Measurements from ENCODE around the gene FAM89A.
"Not testable (repeated sequence)": the region's sequence is repeated elsewhere in the genome, so short reads cannot be mapped to it uniquely, and the experiment has no call there.

The FAM89A gene

DNA sequence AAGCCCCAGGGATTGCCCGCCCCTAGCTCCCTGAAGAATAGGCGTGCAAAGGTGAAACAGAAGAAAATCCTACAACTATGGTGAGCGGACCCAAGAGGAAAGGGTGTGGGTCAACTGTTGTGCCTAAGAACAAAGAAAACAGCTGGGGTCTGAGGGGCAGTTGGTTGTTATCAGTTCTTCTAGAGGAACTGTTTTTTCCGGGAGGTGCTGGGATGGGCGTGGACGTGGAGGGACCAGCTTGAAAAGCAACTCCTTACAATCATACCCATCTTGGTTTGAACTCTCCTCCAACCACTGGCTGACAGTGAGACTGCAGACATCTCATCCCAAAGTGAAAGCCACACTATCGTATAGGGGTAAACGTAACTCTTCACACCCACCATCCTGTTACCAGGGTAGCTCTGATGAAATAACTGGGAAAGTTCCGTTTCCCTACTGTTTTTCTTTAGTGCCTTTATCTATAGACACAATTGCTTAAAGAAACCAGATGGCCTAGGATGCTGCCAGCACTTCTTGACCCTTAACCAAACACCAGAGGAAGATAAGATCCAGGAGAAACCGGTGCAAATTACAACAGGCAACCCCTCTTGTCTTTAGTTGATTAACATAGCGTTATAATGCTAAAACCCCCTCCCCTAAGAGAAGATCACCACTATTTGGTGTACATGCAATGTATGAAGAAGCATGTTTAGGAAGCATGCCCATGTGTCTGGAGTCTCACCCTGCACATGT, 25.6 kb upstream of the FAM89A start:
- no peaks in the 10 kb centered on the region for H3K4me1 Mint-ChIP-seq (ENCODE audit: low read depth)
- peaks cover 20% of the 10 kb centered on the region for H3K27me3 Mint-ChIP-seq (ENCODE audit: low read depth)
- H3K4me3 Mint-ChIP-seq = no peak overlapping the region
- H3K9me3 Mint-ChIP-seq = no peaks in the 10 kb centered on the region
- H3K27ac Mint-ChIP-seq = no peak overlapping the region
- H3K36me3 Mint-ChIP-seq (ENCODE audit: low read depth) = no peaks in the 10 kb centered on the region

DNA sequence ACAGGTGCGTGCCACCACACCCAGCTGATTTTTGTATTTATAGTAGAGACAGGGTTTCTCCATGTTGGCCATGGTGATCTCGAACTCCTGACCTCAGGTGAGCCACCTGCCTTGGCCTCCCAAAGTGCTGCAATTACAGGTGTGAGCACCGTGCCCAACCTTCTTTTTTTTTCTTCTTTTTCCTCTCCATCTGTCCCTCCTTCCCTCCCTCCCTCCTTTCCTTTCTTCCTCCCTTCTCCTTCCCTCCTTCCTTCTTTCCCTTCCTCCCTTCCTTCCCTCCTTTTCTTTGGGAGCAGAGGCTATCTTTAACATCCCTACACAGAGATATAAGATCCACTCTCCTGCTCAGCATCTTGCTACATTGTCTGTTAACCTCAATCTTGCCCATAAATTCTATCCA, 24.4 kb upstream of the FAM89A start:
- H3K4me1 Mint-ChIP-seq (ENCODE audit: low read depth) = no peaks in the 10 kb centered on the region
- H3K4me3 Mint-ChIP-seq = no peak overlapping the region
- peaks cover 20% of the 10 kb centered on the region for H3K27me3 Mint-ChIP-seq (ENCODE audit: low read depth)
- no peak overlapping the region for H3K27ac Mint-ChIP-seq
- no peaks in the 10 kb centered on the region for H3K9me3 Mint-ChIP-seq
- H3K36me3 Mint-ChIP-seq (ENCODE audit: low read depth) = no peaks in the 10 kb centered on the region

- H3K27me3 Mint-ChIP-seq (ENCODE audit: low read depth) = peaks cover 22% of the 10 kb centered on the region
- H3K36me3 Mint-ChIP-seq (ENCODE audit: low read depth) = no peaks in the 10 kb centered on the region
- H3K4me1 Mint-ChIP-seq (ENCODE audit: low read depth) = no peaks in the 10 kb centered on the region
- no peak overlapping the region for H3K27ac Mint-ChIP-seq
- H3K4me3 Mint-ChIP-seq = no peak overlapping the region
- no peaks in the 10 kb centered on the region for H3K9me3 Mint-ChIP-seq
These were observed 23.3 kb upstream of the FAM89A start for GRCh38 chr1:231063331-231063730.

DNA sequence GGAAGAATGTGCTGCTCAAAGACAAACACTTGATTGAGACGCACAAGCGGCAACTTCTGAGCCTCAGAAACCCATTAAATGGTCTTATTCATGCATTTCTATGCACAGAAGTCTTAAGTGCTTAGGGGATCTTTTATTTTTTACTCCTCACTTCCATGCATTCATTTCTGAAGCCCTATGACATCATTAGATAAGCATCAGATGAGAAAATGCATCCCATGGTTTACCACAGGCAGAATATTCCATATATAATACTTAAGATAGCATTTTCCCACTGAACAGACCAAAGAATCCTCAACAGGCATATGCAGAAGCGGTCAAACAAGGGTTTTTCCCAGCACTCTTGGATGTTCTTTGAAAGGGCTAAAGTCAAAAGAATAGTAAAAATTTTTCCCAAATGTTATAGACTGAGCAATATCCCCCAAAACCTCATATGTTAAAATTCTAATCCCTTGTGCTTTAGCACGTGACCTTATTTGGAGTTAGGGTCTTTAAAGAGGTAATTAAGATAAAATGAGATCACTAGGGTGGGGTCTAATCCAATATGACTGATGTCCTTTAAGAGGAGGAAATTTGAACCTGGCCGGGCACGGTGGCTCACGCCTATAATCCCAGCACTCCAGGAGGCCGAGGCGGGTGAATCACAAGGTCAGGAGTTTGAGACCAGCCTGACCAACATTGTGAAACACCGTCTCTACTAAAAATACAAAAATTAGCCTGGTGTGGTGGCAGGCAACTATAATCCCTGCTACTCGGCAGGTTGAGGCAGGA, 22.6 kb upstream of the FAM89A start:
- Mint-ChIP-seq H3K27ac (no peak overlapping the region), H3K27me3 (ENCODE audit: low read depth) (peaks cover 25% of the 10 kb centered on the region), H3K9me3 (no peaks in the 10 kb centered on the region), H3K4me3 (no peak overlapping the region), H3K36me3 (ENCODE audit: low read depth) (no peaks in the 10 kb centered on the region), H3K4me1 (ENCODE audit: low read depth) (no peaks in the 10 kb centered on the region)

GRCh38 chr1:231059566-231060193, 19.6 kb upstream of the FAM89A start:
- no peaks in the 10 kb centered on the region for H3K9me3 Mint-ChIP-seq
- no peaks in the 10 kb centered on the region for H3K36me3 Mint-ChIP-seq (ENCODE audit: low read depth)
- no peaks in the 10 kb centered on the region for H3K4me1 Mint-ChIP-seq (ENCODE audit: low read depth)
- peaks cover 13% of the 10 kb centered on the region for H3K27me3 Mint-ChIP-seq (ENCODE audit: low read depth)
- H3K4me3 Mint-ChIP-seq = no peak overlapping the region
- no peak overlapping the region for H3K27ac Mint-ChIP-seq

- Mint-ChIP-seq H3K4me3 (no peak overlapping the region), H3K4me1 (ENCODE audit: low read depth) (peaks cover 4% of the 10 kb centered on the region), H3K27me3 (ENCODE audit: low read depth) (peaks cover 7% of the 10 kb centered on the region), H3K27ac (no peak overlapping the region), H3K9me3 (no peaks in the 10 kb centered on the region), H3K36me3 (ENCODE audit: low read depth) (no peaks in the 10 kb centered on the region)
These were observed 18.5 kb upstream of the FAM89A start for GRCh38 chr1:231058416-231059109.

GRCh38 chr1:231057410-231057809, 17.4 kb upstream of the FAM89A start:
- Mint-ChIP-seq H3K4me1 (ENCODE audit: low read depth) (peaks cover 11% of the 10 kb centered on the region), H3K36me3 (ENCODE audit: low read depth) (no peaks in the 10 kb centered on the region), H3K9me3 (no peaks in the 10 kb centered on the region)

DNA sequence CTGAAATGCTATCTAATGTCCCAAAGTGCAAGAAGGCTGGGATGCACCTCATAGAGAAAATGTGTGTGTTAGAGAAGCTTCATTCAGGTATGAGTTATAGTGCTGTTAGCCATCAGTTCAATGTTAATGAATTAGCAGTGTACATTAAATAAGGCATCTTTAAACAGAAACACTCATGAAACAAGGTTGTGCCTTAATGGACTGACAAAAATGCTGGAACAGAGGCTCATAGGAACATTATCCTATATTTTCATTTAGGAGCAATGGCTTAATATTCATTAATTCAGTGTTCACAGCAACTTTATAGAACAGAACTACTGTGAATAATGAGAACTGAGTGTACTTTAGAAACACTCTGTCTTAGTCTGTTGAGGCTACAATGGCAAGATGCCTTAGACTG, 15.2 kb upstream of the FAM89A start:
- H3K4me1 Mint-ChIP-seq (ENCODE audit: low read depth) = peaks cover 11% of the 10 kb centered on the region
- no peak overlapping the region for H3K27ac Mint-ChIP-seq
- H3K27me3 Mint-ChIP-seq (ENCODE audit: low read depth) = peaks cover 5% of the 10 kb centered on the region
- H3K4me3 Mint-ChIP-seq = no peak overlapping the region
- no peaks in the 10 kb centered on the region for H3K9me3 Mint-ChIP-seq
- no peaks in the 10 kb centered on the region for H3K36me3 Mint-ChIP-seq (ENCODE audit: low read depth)

More at GRCh38 chr1:231057410-231057809, 17.4 kb upstream of the FAM89A start:
- Mint-ChIP-seq H3K27ac (no peak overlapping the region), H3K4me3 (no peak overlapping the region), H3K27me3 (ENCODE audit: low read depth) (peaks cover 5% of the 10 kb centered on the region)

DNA sequence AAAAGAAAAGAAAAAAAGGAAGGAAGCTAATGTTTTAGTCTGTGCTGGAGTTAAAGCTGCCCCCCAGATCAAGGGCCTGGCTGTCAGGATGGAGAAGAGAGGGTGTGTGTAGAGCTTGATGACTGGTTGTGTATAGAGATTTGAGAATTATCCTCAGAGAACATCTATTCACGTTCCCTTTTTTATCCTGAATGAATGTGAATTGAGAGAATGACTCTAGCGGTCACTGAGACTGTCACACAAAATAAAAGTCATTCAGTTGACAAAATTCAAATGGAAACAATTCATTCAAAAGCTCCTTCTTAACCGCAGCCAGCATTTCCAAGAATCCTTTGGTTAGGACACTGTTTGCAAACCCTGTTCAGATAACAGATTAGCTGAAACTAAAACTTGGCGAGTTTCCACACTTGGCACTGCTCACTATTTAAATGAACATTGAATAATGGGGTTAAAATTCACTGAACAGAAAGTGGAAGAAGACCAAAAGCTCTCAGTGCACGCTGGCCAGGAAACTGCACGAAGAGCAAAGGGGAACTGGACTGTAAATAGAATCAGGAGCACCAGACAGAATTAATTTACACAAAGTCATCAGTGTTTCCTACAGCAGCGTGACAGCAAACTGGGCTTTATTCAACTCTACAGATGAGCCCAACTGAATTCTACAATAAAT, 13.6 kb upstream of the FAM89A start:
- no peaks in the 10 kb centered on the region for H3K36me3 Mint-ChIP-seq (ENCODE audit: low read depth)
- H3K27ac Mint-ChIP-seq = peak overlapping the region; percentile 13
- H3K4me1 Mint-ChIP-seq (ENCODE audit: low read depth) = peaks cover 11% of the 10 kb centered on the region
- H3K4me3 Mint-ChIP-seq = peak overlapping the region; percentile 39
- peaks cover 15% of the 10 kb centered on the region for H3K27me3 Mint-ChIP-seq (ENCODE audit: low read depth)
- no peaks in the 10 kb centered on the region for H3K9me3 Mint-ChIP-seq

DNA sequence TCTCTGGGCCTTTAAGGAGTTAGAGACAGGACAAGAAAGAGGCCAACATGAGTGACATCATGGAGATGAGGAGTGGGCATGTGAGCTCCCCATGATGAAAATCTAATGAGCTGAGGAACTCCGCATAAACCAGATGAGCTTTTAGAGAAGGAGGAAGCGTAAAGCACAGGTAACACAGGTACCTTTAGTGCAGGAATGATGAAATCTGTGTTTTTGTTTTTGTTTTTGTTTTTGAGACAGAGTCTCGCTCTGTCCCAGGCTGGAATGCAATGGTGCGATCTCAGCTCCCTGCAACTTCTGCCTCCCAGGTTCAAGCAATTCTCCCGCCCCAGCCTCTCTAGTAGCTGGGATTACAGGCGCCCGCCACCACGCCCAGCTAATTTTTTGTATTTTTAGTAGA, 12.7 kb upstream of the FAM89A start:
- Mint-ChIP-seq H3K4me1 (ENCODE audit: low read depth) (peaks cover 11% of the 10 kb centered on the region), H3K27me3 (ENCODE audit: low read depth) (peaks cover 15% of the 10 kb centered on the region), H3K27ac (no peak overlapping the region), H3K4me3 (no peak overlapping the region), H3K36me3 (ENCODE audit: low read depth) (no peaks in the 10 kb centered on the region), H3K9me3 (no peaks in the 10 kb centered on the region)

- H3K4me3 Mint-ChIP-seq; H3K9me3 Mint-ChIP-seq; H3K27ac Mint-ChIP-seq; H3K36me3 Mint-ChIP-seq (ENCODE audit: low read depth): not testable (repeated sequence)
- peaks cover 31% of the 10 kb centered on the region for H3K27me3 Mint-ChIP-seq (ENCODE audit: low read depth)
- peaks cover 11% of the 10 kb centered on the region for H3K4me1 Mint-ChIP-seq (ENCODE audit: low read depth)
These were observed 10.9 kb upstream of the FAM89A start for GRCh38 chr1:231050932-231051331.

- no peak overlapping the region for H3K4me3 Mint-ChIP-seq
- H3K4me1 Mint-ChIP-seq (ENCODE audit: low read depth) = peaks cover 12% of the 10 kb centered on the region
- peaks cover 1% of the 10 kb centered on the region for H3K9me3 Mint-ChIP-seq
- peaks cover 36% of the 10 kb centered on the region for H3K27me3 Mint-ChIP-seq (ENCODE audit: low read depth)
- no peak overlapping the region for H3K27ac Mint-ChIP-seq
- peaks cover 1% of the 10 kb centered on the region for H3K36me3 Mint-ChIP-seq (ENCODE audit: low read depth)
These were observed 10.3 kb upstream of the FAM89A start for GRCh38 chr1:231050395-231050794.

GRCh38 chr1:231049121-231049979, 9.3 kb upstream of the FAM89A start:
- Mint-ChIP-seq H3K9me3 (peaks cover 10% of the 10 kb centered on the region), H3K4me3 (no peak overlapping the region), H3K4me1 (ENCODE audit: low read depth) (peaks cover 16% of the 10 kb centered on the region), H3K27me3 (ENCODE audit: low read depth) (peaks cover 45% of the 10 kb centered on the region), H3K27ac (no peak overlapping the region), H3K36me3 (ENCODE audit: low read depth) (peaks cover 3% of the 10 kb centered on the region)

Measured in T-helper 1 cell treated with Interleukin-12 subunit alpha and Interleukin-12 subunit beta and Interleukin-4 antibody, amounts not matched to agents 30 μg/mL and 1 μg/mL, for 36 hours (primary cell).